GM23248 (cell line): ENCODE measurements around the gene CYBA. TPM values are rescaled to one million over a fixed set of nuclear protein-coding genes. Genes with fewer than 3 reads are reported as not detected.

Source experiments
- DNase-seq: peaks from one replicate; pipeline ENCODE4 v3.0.0-alpha.2; 2015
- H2AFZ ChIP-seq: fragments of 200-600 bp; sonication (generic); 2 replicates; pipeline ENCODE4 v1.6.1; 2016; ENCODE audit warnings: antibody characterized with exemption
- H3F3A ChIP-seq: fragments of 200-600 bp; sonication (generic); 2 replicates; pipeline ENCODE4 v1.6.1; 2016; ENCODE audit warnings: mild to moderate bottlenecking, antibody characterized with exemption, mixed run types; ENCODE audit not compliant: insufficient read depth
- H3K27ac ChIP-seq: fragments of 200-600 bp; sonication (generic); 2 replicates; pipeline ENCODE4 v1.5.1; 2016; ENCODE audit warnings: mild to moderate bottlenecking
- H3K27me3 ChIP-seq: fragments of 200-600 bp; sonication (generic); replicated peaks from 2 replicates; pipeline ENCODE4 v1.6.1; 2016; ENCODE audit warnings: mild to moderate bottlenecking; ENCODE audit not compliant: insufficient read depth
- H3K36me3 ChIP-seq: fragments of 200-600 bp; sonication (generic); 2 replicates; pipeline ENCODE4 v1.6.1; 2016; ENCODE audit warnings: low read depth, mild to moderate bottlenecking
- H3K4me1 ChIP-seq: fragments of 200-600 bp; sonication (generic); 2 replicates; pipeline ENCODE4 v1.6.1; 2016; ENCODE audit warnings: mild to moderate bottlenecking; ENCODE audit not compliant: insufficient read depth
- H3K4me2 ChIP-seq: fragments of 200-600 bp; sonication (generic); one replicate; pipeline ENCODE4 v1.6.1; 2016; ENCODE audit warnings: mild to moderate bottlenecking; ENCODE audit not compliant: unreplicated experiment
- H3K4me3 ChIP-seq: fragments of 200-600 bp; sonication (generic); 2 replicates; pipeline ENCODE4 v1.5.1; 2016; ENCODE audit warnings: mild to moderate bottlenecking
- H3K79me2 ChIP-seq: fragments of 200-600 bp; sonication (generic); 2 replicates; pipeline ENCODE4 v1.6.1; 2016; ENCODE audit warnings: mild to moderate bottlenecking; ENCODE audit not compliant: insufficient read depth
- H3K9ac ChIP-seq: fragments of 200-600 bp; sonication (generic); 2 replicates; pipeline ENCODE4 v1.6.1; 2016; ENCODE audit warnings: mild to moderate bottlenecking
- H3K9me2 ChIP-seq: fragments of 200-600 bp; sonication (generic); 2 replicates; pipeline ENCODE4 v1.6.1; 2016; ENCODE audit warnings: mixed run types, mild to moderate bottlenecking, moderate library complexity; ENCODE audit not compliant: insufficient read depth
- H3K9me3 ChIP-seq: fragments of 200-600 bp; sonication (generic); one replicate; pipeline ENCODE4 v1.6.1; 2017; ENCODE audit warnings: low read depth
- H4K20me1 ChIP-seq: fragments of 200-600 bp; sonication (generic); 2 replicates; pipeline ENCODE4 v1.6.0; 2016; ENCODE audit not compliant: insufficient read depth
- EZH2 ChIP-seq: fragments of 200-600 bp; sonication (generic); IDR thresholded peaks from 2 replicates; pipeline ENCODE4 v1.6.1; 2018; ENCODE audit warnings: antibody characterized with exemption, mild to moderate bottlenecking; ENCODE audit not compliant: insufficient read depth, poor library complexity, severe bottlenecking
- EZH2phosphoT487 ChIP-seq: fragments of 200-600 bp; sonication (generic); IDR thresholded peaks from 2 replicates; pipeline ENCODE4 v1.6.1; 2018; ENCODE audit warnings: antibody characterized with exemption, moderate library complexity, mild to moderate bottlenecking, low read depth; ENCODE audit not compliant: insufficient read depth
- WGBS, 2 experiments: methylation state at CpG; one replicate each; pipeline ENCODE4 v1.1.6; 2015 to 2017; ENCODE audit warnings: low lambda C conversion rate in 2 of 2, low coverage in 1 of 2; ENCODE audit errors: missing lambda C conversion rate in 2 of 2; 5-methylcytosine and 5-hydroxymethylcytosine counted together
- in situ Hi-C: fragments of 300-500 bp; cut with MboI; formaldehyde crosslinking; loops from 2 replicates; pipeline ENCODE4 v1.15.0; 2020
- polyA plus RNA-seq: library from polyadenylated mRNA; unstranded; fragments of >200 nt; fragmentation: Nextera tagmentation; extraction: Ambion mirVana; gene quantifications from 2 replicates; pipeline ENCODE4 v1.2.1, GENCODE V29; 2016
- total RNA-seq: library from RNA; depleted of rRNA; stranded (reverse); fragments of >200 nt; shearing (Covaris generic); gene quantifications from 2 replicates; pipeline ENCODE4 v1.2.3, GENCODE V29; 2014

Gene CYBA
- total and polyA plus RNA-seq, 2 experiments from 2014 or later = 270 to 332 TPM

- Histone ChIP-seq H3K9me2 (no peaks in the 10 kb centered on the region), H3K9me3 (no peaks in the 10 kb centered on the region), H3K27me3 (no peaks in the 10 kb centered on the region), H3K79me2 (no peaks in the 10 kb centered on the region), H3K4me1 (no peaks in the 10 kb centered on the region), H2AFZ (no peak overlapping the region), H3K27ac (no peak overlapping the region), H3K36me3 (no peaks in the 10 kb centered on the region), H3K9ac (no peak overlapping the region), H3K4me2 (no peak overlapping the region), H3K4me3 (no peak overlapping the region), H3F3A (no peaks in the 10 kb centered on the region), H4K20me1 (no peaks in the 10 kb centered on the region)
- in situ Hi-C loops = no loop called here
- TF ChIP-seq EZH2 (no peak), EZH2phosphoT487 (no peak)
- DNase-seq = no peak
- 80 to 81% methylated on average over 9 of the region's 9 CpGs for WGBS, 2 experiments
Measured at GRCh38 chr16:88629835-88630234, 21.0 kb downstream of the CYBA start.

GRCh38 chr16:88628512-88628974 is 22.3 kb downstream of the CYBA start:
- DNase-seq = no peak
- H3K9ac ChIP-seq = no peak overlapping the region
- no peak overlapping the region for H3K4me3 ChIP-seq
- in situ Hi-C loops = no loop called here
- no peaks in the 10 kb centered on the region for H3K9me2 ChIP-seq
- no peaks in the 10 kb centered on the region for H3K79me2 ChIP-seq
- 72 to 77% methylated on average over 12 of the region's 12 CpGs for WGBS, 2 experiments
- no peaks in the 10 kb centered on the region for H4K20me1 ChIP-seq
- no peak overlapping the region for H3K27ac ChIP-seq
- no peak overlapping the region for H3K4me2 ChIP-seq
- no peak overlapping the region for H2AFZ ChIP-seq
- 0 out of 2 replicates have a peak, but pooled peaks cover 1% of the 10 kb centered on the region for H3K36me3 ChIP-seq
- no peaks in the 10 kb centered on the region for H3K27me3 ChIP-seq
- H3K9me3 ChIP-seq = no peaks in the 10 kb centered on the region
- no peaks in the 10 kb centered on the region for H3K4me1 ChIP-seq
- no peaks in the 10 kb centered on the region for H3F3A ChIP-seq
- TF ChIP-seq EZH2 (no peak), EZH2phosphoT487 (no peak)

- Histone ChIP-seq H3K4me2 (no peak overlapping the region), H3K4me3 (no peak overlapping the region), H4K20me1 (no peaks in the 10 kb centered on the region), H3K27ac (no peak overlapping the region), H3K79me2 (no peaks in the 10 kb centered on the region), H3F3A (no peaks in the 10 kb centered on the region), H3K4me1 (no peaks in the 10 kb centered on the region), H3K27me3 (no peaks in the 10 kb centered on the region), H3K36me3 (peaks cover 6% of the 10 kb centered on the region; the same call in 1 of the 2 replicates), H2AFZ (no peak overlapping the region), H3K9ac (no peak overlapping the region), H3K9me3 (no peaks in the 10 kb centered on the region), H3K9me2 (no peaks in the 10 kb centered on the region)
- no peak for DNase-seq
- in situ Hi-C loops = no loop called here
- 95 to 97% methylated on average over 27 of the region's 27 CpGs for WGBS, 2 experiments
- TF ChIP-seq EZH2 (no peak), EZH2phosphoT487 (no peak)
Measured at GRCh38 chr16:88627531-88628411, 23.1 kb downstream of the CYBA start.

DNA sequence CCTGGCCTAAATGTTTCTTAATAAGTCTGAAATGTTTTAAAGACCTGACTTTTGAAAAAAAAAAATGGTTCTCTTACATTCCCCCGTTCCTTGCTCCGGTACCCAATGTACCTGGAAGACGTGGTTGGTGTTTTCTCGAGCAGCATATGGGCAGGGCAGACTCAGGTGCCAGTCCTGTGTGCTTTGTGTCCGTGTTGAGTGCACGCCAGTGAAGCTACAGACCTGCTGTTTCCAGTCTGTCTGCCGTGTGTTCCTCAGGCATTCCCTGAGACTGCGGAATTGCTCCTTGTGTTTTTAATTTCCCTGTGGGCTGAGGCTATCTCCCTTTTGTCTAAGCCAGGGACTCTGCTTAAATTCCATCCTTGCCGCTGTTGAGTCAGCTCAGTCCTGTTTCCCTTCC is 24.2 kb downstream of the CYBA start:
- WGBS, 2 experiments = 92 to 95% methylated on average over 9 of the region's 9 CpGs
- no peaks in the 10 kb centered on the region for H3K79me2 ChIP-seq
- H3K36me3 ChIP-seq = peaks cover 6% of the 10 kb centered on the region; the same call in 1 of the 2 replicates
- TF ChIP-seq EZH2 = no peak
- TF ChIP-seq EZH2phosphoT487 = no peak
- H3K4me3 ChIP-seq = no peak overlapping the region
- DNase-seq = no peak
- H3F3A ChIP-seq = no peaks in the 10 kb centered on the region
- no peak overlapping the region for H2AFZ ChIP-seq
- no peak overlapping the region for H3K9ac ChIP-seq
- H4K20me1 ChIP-seq = no peaks in the 10 kb centered on the region
- H3K27ac ChIP-seq = no peak overlapping the region
- H3K9me3 ChIP-seq = no peaks in the 10 kb centered on the region
- H3K27me3 ChIP-seq = no peaks in the 10 kb centered on the region
- no peaks in the 10 kb centered on the region for H3K9me2 ChIP-seq
- no peaks in the 10 kb centered on the region for H3K4me1 ChIP-seq
- in situ Hi-C loops = no loop called here
- H3K4me2 ChIP-seq = no peak overlapping the region
